Mesodermal cell (in vitro differentiated cells): ENCODE data around the gene TGDS.

Experiments used
- H3K27ac ChIP-seq: 2 replicates; pipeline ENCODE4 v1.7.0; 2013; ENCODE audit warnings: mild to moderate bottlenecking, low read depth, low read length, moderate library complexity; ENCODE audit not compliant: severe bottlenecking
- H3K36me3 ChIP-seq: 2 replicates; pipeline ENCODE4 v1.7.1; 2013; ENCODE audit warnings: mild to moderate bottlenecking, low read length, moderate library complexity; ENCODE audit not compliant: control insufficient read depth, insufficient read depth
- H3K4me1 ChIP-seq: one replicate; pipeline ENCODE4 v1.7.1; 2013; ENCODE audit warnings: mild to moderate bottlenecking, low read length; ENCODE audit not compliant: insufficient read depth, control insufficient read depth, poor library complexity, severe bottlenecking
- H3K4me3 ChIP-seq: 2 replicates; pipeline ENCODE4 v1.7.0; 2013; ENCODE audit warnings: low read length, control low read depth, mild to moderate bottlenecking; ENCODE audit not compliant: insufficient read depth, poor library complexity, severe bottlenecking; ENCODE audit errors: extremely low read depth
- H3K9me3 ChIP-seq: 2 replicates; pipeline ENCODE4 v1.7.1; 2013; ENCODE audit warnings: mild to moderate bottlenecking, low read length, moderate library complexity; ENCODE audit not compliant: control insufficient read depth
- WGBS, 2 experiments: methylation state at CpG; one replicate each; pipeline ENCODE4 v1.1.5; 2013; ENCODE audit warnings: missing lambda C conversion rate in 2 of 2; ENCODE audit not compliant: insufficient coverage in 2 of 2; 5-methylcytosine and 5-hydroxymethylcytosine counted together

Gene TGDS

GRCh38 chr13:94553766-94554165 lies 42.2 kb downstream of the TGDS start:
- Histone ChIP-seq H3K4me3 (no peak overlapping the region), H3K9me3 (no peaks in the 10 kb centered on the region), H3K36me3 (no peaks in the 10 kb centered on the region), H3K4me1 (no peaks in the 10 kb centered on the region), H3K27ac (no peak overlapping the region)
- WGBS, 2 experiments = 90 to 92% methylated on average over 4 of the region's 4 CpGs

DNA sequence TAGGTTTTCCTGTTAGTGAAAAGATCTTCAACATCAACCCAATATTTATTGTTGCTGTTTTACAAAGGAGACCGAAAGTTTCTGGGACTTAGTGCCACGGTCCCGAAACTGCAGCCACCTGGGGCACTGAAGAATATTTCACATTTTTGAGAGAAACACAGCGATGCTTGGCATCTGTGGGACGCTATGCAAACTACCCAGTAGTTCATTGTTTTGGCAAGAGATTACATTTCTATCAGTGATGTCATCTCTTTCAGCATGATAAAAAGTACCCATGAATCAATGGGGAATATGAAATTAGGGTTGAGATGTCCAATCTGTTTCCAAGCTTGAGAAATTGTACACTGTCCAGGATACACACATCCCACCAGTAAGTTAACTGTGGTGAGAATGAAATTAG lies 43.9 kb downstream of the TGDS start:
- H3K9me3 ChIP-seq = no peaks in the 10 kb centered on the region
- peaks cover 4% of the 10 kb centered on the region for H3K4me1 ChIP-seq
- no peak overlapping the region for H3K27ac ChIP-seq
- H3K4me3 ChIP-seq = no peak overlapping the region
- H3K36me3 ChIP-seq = no peaks in the 10 kb centered on the region
- WGBS, 2 experiments = 92% methylated on average over 5 of the region's 5 CpGs

DNA sequence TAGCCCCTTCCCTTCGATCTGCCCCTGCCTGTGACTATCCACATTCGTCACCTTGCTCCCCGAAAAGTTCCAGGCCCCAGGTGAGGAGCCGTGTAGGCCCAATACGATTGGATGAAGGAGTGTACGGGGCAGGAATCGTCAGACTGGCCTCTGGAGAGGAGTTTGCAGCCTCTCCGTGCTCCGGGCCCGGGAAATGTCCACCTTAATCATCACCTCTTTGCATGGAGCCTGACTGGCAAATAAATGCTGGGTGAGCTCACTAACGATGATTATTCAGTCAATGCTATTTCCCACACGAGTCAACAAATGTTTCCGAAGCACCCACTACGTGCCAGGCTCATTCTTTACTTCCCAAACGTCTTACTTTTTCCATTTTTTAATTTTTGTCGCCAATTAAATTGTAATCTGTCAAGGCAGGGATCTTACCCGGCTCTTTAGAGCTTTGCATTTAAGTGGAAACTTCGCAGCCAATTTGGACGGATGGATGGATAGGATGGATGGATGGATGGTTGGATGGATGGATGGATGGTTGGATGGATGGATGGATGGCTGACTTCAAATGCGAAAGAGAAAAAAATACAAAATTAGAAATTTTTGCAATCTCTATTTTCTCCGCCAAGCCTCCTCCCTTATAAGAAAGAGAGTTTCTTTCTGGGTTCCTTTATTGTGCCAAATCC lies 45.8 kb downstream of the TGDS start:
- peaks cover 4% of the 10 kb centered on the region for H3K4me1 ChIP-seq
- peak overlapping the region; percentile 74 for H3K4me3 ChIP-seq
- no peaks in the 10 kb centered on the region for H3K36me3 ChIP-seq
- peak overlapping the region; percentile 89 for H3K27ac ChIP-seq
- WGBS, 2 experiments = 30% methylated on average over 13 to 14 of the region's 21 CpGs
- no peaks in the 10 kb centered on the region for H3K9me3 ChIP-seq

- peaks cover 4% of the 10 kb centered on the region for H3K9me3 ChIP-seq
- peak overlapping the region; percentile 74 for H3K4me3 ChIP-seq
- H3K27ac ChIP-seq = peak overlapping the region; percentile 89
- 0% methylated on average over 46 to 55 of the region's 66 CpGs for WGBS, 2 experiments
- H3K36me3 ChIP-seq = no peaks in the 10 kb centered on the region
- peaks cover 4% of the 10 kb centered on the region for H3K4me1 ChIP-seq
Measured at GRCh38 chr13:94549232-94550061, 46.5 kb downstream of the TGDS start.

- Histone ChIP-seq H3K4me1 (peaks cover 4% of the 10 kb centered on the region), H3K9me3 (peaks cover 4% of the 10 kb centered on the region), H3K36me3 (no peaks in the 10 kb centered on the region), H3K27ac (peak overlapping the region; percentile 89), H3K4me3 (peak overlapping the region; percentile 74)
- 3 to 4% methylated on average over 16 to 18 of the region's 19 CpGs for WGBS, 2 experiments
Measured at GRCh38 chr13:94548821-94549231, 47.1 kb downstream of the TGDS start.

- peak overlapping the region; percentile 74 for H3K4me3 ChIP-seq
- H3K36me3 ChIP-seq = no peaks in the 10 kb centered on the region
- peaks cover 4% of the 10 kb centered on the region for H3K4me1 ChIP-seq
- H3K9me3 ChIP-seq = peaks cover 4% of the 10 kb centered on the region
- peak overlapping the region; percentile 89 for H3K27ac ChIP-seq
- WGBS, 2 experiments = 53 to 65% methylated on average over 3 of the region's 6 CpGs
Measured at GRCh38 chr13:94548382-94548781, 47.6 kb downstream of the TGDS start.

DNA sequence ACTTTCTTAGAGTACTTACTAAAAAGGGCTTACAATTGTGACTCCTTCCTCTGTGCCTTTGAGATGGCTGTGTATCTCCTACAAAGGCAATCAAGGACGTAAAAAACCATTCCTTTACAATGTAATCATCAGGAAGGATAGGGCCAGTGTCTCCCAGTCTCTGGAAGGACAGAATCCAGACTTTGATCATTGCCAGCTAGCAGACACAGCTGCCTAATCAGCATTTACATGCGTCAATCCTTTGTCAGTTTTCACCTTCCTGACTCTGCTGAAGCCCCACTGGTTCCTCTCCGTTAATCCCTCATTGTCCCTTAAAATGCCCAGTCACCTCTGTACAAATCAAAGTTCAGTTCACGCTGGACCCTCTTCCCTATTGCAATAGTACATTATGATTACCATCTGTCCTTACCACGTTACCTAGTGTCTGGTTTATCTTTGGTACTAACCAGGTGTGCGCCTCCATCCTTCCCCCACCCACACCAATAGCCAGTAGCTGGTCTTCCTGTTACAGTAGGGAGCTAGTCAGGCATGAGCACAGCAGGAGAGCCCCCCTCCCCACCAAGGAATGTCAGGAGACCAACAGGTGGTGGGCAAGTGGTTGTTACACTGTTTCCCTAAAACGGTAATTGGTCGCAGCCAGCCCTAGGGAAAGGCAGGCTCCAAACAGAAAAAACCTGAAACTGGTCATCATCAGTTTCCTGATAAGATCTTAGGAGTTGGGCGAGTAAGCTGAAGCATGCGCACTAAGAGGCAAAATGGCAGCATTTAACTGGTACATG lies 49.7 kb downstream of the TGDS start:
- no peak overlapping the region for H3K4me3 ChIP-seq
- H3K27ac ChIP-seq = peak overlapping the region; percentile 4
- WGBS, 2 experiments = 70 to 72% methylated on average over 8 to 9 of the region's 10 CpGs
- H3K4me1 ChIP-seq = peaks cover 4% of the 10 kb centered on the region
- no peaks in the 10 kb centered on the region for H3K36me3 ChIP-seq
- peaks cover 4% of the 10 kb centered on the region for H3K9me3 ChIP-seq

DNA sequence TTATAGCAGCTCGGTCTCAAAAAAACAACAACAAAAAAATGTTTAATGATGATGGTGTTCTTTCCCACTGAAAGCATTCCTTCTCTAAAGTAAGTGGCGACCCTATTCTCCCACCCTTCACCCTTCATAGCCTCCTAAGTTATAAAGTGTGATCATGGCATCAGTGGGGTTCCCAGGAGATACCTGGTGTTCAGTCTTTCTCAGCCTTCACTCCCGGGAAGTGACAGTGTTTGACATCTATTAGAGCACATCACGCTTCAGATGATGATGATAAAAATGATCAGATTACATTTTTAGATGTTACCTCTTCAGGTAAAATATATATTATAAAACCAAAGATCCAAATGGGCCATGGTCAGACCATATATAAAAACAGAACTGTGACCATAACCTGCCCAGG lies 51.0 kb downstream of the TGDS start:
- H3K9me3 ChIP-seq = peaks cover 4% of the 10 kb centered on the region
- no peak overlapping the region for H3K4me3 ChIP-seq
- H3K4me1 ChIP-seq = peaks cover 4% of the 10 kb centered on the region
- 90% methylated on average over 2 of the region's 4 CpGs; no CpG with 5 or more reads in 1 of the 2 experiments for WGBS, 2 experiments
- H3K27ac ChIP-seq = no peak overlapping the region
- no peaks in the 10 kb centered on the region for H3K36me3 ChIP-seq

DNA sequence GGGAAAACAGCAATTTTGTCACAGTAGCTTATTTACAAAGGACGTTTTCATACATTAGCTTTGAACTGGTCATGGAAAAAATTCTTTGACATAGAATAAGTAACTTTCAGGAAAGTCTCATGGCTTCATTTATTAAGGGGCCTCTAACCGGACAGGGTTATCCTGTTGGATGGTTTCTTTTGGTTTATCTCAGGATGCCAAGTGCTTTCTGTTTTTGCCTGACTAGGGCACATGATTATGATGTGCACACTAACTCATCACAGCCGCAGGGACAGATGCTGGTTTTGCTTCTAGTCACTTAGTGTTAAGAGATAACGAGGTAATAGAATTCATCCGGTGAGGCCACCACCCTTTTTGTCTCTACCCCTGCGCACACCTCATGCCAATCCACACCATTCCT lies 53.0 kb downstream of the TGDS start:
- 87 to 94% methylated on average over 2 of the region's 6 CpGs for WGBS, 2 experiments
- no peak overlapping the region for H3K27ac ChIP-seq
- H3K4me3 ChIP-seq = no peak overlapping the region
- H3K4me1 ChIP-seq = peaks cover under 1% of the 10 kb centered on the region
- peaks cover 4% of the 10 kb centered on the region for H3K9me3 ChIP-seq
- no peaks in the 10 kb centered on the region for H3K36me3 ChIP-seq

- Histone ChIP-seq H3K9me3 (no peaks in the 10 kb centered on the region), H3K4me3 (no peak overlapping the region), H3K36me3 (no peaks in the 10 kb centered on the region), H3K27ac (no peak overlapping the region), H3K4me1 (peaks cover 5% of the 10 kb centered on the region)
- 86 to 91% methylated on average over 4 to 5 of the region's 7 CpGs for WGBS, 2 experiments
Measured at GRCh38 chr13:94537740-94538630, 58.0 kb downstream of the TGDS start.
